Measurements from ENCODE around the gene RGS12.

DNA sequence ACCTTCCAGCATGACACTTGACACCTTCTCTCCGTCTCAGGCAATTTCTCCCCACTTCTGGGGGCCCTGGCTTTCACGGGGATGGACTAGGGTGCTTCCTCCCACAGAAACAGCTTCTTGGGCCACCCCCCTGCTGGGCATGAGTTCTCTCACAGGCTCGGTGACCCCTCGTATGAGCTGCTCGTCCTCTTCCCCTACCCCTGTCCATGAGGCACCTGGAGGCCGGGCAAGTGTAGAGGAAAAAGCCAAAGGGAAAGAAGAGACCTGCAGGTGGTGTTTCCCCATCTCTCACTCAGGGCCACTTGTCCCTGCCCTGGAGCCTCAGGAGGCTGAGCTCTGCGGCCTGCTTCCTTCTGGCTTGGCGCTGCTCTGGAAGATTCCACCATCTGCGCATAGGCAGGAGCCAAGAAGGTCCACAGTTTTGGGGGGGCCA is 1.9 kb upstream of the RGS12 start:
- TF ChIP-seq EZH2 (IDR thresholded peaks at IDR 0.05; ENCODE audit: insufficient read depth, low read length), result no peak
- TF ChIP-seq, protein P1, sequence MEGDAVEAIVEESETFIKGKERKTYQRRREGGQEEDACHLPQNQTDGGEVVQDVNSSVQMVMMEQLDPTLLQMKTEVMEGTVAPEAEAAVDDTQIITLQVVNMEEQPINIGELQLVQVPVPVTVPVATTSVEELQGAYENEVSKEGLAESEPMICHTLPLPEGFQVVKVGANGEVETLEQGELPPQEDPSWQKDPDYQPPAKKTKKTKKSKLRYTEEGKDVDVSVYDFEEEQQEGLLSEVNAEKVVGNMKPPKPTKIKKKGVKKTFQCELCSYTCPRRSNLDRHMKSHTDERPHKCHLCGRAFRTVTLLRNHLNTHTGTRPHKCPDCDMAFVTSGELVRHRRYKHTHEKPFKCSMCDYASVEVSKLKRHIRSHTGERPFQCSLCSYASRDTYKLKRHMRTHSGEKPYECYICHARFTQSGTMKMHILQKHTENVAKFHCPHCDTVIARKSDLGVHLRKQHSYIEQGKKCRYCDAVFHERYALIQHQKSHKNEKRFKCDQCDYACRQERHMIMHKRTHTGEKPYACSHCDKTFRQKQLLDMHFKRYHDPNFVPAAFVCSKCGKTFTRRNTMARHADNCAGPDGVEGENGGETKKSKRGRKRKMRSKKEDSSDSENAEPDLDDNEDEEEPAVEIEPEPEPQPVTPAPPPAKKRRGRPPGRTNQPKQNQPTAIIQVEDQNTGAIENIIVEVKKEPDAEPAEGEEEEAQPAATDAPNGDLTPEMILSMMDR (IDR thresholded peaks at IDR 0.05; ENCODE audit: insufficient read depth, low read depth, low read length), result no peak
